GM13977 (cell line): Measurements from ENCODE around the gene STRN3.

Source experiments
- DNase-seq: peaks from one replicate; pipeline ENCODE4 v3.0.0; 2012; ENCODE audit warnings: low spot score
- in situ Hi-C: fragments of 300-500 bp; cut with MboI; formaldehyde crosslinking; loops from one replicate; pipeline ENCODE4 v1.12.0; 2022; ENCODE audit warnings: low sequenced_read_pairs, low pct_unique_long_range_greater_than_20kb, mixed read lengths, inconsistent platforms; ENCODE audit not compliant: unreplicated experiment
- TF ChIP-seq, protein P1 (sequence below): IDR thresholded peaks from 2 replicates; pipeline ENCODE4 v1.5.1; 2012; ENCODE audit warnings: mild to moderate bottlenecking, control low read depth; ENCODE audit not compliant: insufficient read depth; ENCODE audit errors: extremely low read depth, missing control alignments

The STRN3 gene

DNA sequence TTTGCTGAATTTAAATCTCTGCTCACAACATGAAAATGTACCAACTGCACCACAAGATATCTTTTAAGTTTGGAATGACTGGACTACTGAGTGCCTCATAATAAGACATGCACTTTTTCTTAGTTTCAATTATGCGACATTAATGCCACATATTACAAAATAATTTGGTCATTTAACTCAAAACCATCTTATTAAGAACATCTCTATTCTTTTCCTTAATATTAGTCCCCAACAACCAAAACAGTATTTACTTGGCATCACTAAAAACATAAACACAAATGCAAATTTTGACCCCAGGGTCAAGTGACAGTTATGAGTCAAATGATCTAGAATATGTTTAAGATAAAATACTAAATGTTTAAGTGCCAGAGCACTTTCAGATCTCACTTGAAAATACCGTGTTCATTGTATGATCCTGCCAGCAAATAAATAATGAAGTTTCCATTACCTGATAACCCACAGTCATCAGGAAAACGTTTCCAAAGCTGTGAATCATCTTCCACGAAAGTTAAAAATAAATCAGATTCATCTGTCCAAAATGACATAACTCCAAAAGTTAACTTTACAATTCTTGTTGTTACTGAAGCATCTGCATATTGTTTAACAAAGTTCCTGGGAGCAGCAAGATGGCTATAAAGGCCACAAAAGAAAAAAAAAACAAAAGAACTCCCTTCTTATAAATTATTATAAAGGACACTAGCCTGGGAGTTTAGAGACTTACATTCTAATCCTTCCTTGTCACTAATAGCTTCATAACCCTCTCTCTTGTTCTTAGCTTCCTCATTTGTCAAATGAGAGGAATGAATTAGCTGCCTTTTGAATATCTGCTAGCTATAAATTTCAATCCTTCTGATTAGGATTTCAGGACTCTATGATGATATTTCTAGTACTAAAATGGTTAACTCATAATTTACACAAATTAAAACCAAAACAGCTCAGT is 31.2 kb downstream of the STRN3 start:
- in situ Hi-C loops, result no loop called here
- no peak for DNase-seq
- TF ChIP-seq, protein P1, sequence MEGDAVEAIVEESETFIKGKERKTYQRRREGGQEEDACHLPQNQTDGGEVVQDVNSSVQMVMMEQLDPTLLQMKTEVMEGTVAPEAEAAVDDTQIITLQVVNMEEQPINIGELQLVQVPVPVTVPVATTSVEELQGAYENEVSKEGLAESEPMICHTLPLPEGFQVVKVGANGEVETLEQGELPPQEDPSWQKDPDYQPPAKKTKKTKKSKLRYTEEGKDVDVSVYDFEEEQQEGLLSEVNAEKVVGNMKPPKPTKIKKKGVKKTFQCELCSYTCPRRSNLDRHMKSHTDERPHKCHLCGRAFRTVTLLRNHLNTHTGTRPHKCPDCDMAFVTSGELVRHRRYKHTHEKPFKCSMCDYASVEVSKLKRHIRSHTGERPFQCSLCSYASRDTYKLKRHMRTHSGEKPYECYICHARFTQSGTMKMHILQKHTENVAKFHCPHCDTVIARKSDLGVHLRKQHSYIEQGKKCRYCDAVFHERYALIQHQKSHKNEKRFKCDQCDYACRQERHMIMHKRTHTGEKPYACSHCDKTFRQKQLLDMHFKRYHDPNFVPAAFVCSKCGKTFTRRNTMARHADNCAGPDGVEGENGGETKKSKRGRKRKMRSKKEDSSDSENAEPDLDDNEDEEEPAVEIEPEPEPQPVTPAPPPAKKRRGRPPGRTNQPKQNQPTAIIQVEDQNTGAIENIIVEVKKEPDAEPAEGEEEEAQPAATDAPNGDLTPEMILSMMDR, result no peak

DNA sequence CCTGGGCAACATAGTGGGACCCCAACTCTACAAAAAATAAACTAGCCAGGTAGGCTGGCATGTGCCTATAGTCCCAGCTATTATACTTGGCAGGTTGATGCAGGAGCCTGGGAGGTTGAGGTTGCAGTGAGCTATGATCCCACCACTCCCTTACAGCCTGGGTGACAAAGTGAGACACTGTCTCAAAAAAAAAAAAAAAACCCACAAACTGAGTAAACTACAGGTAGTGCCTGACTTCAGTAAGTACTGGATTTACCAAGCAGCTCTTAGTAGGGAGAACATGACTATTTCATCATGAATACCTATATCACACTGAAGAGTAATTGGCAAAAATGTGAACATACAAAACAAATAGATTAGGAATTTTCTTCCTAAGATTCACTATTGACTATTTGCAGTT is 33.1 kb downstream of the STRN3 start:
- in situ Hi-C loops, result no loop called here
- no peak for DNase-seq
- TF ChIP-seq, protein P1, result no peak

DNA sequence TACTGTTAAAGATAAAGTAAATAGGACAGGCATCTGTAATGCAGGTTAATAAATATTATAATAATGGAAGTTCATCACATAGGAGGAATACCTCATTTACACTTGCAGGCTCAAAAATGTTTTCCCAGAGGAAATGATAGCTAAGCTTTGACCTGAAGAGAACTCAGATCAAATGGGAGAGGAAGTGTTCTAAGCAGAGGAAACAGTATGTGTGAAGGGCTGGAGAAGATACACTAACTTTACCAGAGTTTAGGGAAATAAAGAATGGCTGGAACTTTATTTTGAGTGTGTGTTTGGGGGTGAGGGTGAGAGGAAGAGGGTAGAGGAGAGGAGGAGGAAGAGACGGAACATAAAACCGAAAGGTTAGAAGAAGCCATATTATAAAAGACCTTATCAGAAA is 34.8 kb downstream of the STRN3 start:
- no peak for DNase-seq
- TF ChIP-seq, protein P1, result no peak
- in situ Hi-C loops, result no loop called here

DNA sequence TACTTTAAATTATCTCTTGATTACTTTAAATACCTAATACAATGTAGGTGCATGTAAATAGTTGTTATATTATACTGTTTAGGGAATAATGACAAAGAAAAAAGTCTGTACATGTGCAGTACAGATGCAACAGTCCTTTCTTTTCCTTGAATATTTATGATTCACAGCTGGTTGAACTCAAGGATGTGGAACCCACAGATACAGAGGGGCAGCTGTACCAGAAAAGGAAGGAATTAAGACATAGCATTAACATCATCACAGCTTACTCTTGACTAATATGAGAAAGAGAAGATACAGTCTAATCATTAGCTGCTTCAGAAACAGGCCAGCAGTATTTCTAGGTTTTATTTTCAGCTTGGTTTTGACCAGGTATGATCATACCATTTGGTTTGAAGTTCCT is 35.4 kb downstream of the STRN3 start:
- in situ Hi-C loops, result no loop called here
- no peak for DNase-seq
- TF ChIP-seq, protein P1, result no peak

DNA sequence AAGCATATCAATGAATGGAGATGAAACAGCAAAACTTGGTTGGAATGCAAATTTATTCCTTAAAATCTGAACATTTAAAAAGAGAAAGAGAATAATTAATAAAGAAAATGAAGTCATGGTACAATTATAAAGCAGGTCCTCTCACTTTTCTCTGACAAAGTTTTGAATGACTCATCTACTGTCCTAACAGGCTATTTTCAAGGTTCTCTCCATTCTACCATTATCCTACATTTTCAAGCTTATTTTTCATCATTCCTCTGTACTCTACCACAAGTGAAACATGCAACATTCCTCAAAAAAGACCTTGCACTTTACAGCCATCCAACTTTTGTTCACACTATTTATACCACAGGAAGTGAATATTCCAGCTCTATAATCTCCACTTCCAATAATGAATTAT is 37.7 kb downstream of the STRN3 start:
- DNase-seq, result no peak
- in situ Hi-C loops, result loop anchor here (10.0 kb wide), 1 partner anchor 86 kb away; no protein-coding TSS in a partner anchor
- TF ChIP-seq, protein P1, result no peak

DNA sequence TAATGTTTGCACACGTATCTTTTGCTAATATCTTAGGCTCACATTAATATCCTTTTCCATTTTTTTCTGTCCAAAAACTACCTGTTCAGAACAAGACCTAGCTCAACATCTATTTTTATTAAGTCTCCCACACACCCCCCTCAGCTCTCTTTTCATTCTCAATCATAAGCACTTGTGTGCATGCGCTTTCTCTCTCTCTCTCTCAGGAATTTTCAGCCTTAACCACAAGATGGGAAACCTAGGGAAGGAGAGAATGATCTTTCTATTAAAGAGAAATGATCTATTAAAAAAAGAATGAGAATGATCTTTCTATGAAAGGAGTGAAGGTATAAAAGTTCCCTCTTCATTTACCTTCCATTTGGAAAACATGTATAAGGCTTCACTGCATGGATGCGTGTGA is 40.4 kb downstream of the STRN3 start:
- in situ Hi-C loops, result loop anchor here (10.0 kb wide), 1 partner anchor 89 kb away; no protein-coding TSS in a partner anchor
- TF ChIP-seq, protein P1, result no peak

More for the DNA sequence above, 40.4 kb downstream of the STRN3 start:
- no peak for DNase-seq
